H1 (cell line): Measurements from ENCODE around the gene PIAS3. TPM values are rescaled to one million over a fixed set of nuclear protein-coding genes. Genes with fewer than 3 reads are reported as not detected.
A peak's percentile ranks its signal among the peaks of the same experiment; 100 is the strongest.

Source experiments
- ATF3 ChIP-seq: IDR thresholded peaks from 2 replicates; pipeline ENCODE4 v1.6.1; 2011; ENCODE audit warnings: low read depth, mild to moderate bottlenecking, low read length; ENCODE audit not compliant: insufficient read depth
- CBX5 ChIP-seq: fragments of 300-800, 300-1000 bp; sonication (generic); IDR thresholded peaks from 2 replicates; pipeline ENCODE4 v1.7.1; 2016; ENCODE audit warnings: antibody characterized with exemption, low read length, low read depth
- CEBPB ChIP-seq: IDR thresholded peaks from 2 replicates; pipeline ENCODE4 v1.6.1; 2012; ENCODE audit warnings: low read depth, low read length
- CHD1 ChIP-seq: IDR thresholded peaks from 2 replicates; pipeline ENCODE4 v1.6.1; 2012; ENCODE audit warnings: low read depth, low read length, improper control_type of control experiment
- EP300 ChIP-seq, 2 experiments: IDR thresholded peaks; 1 replicate in 1 of 2; 2 replicates in 1 of 2; pipeline ENCODE4 v1.6.1; 2011 to 2012; ENCODE audit warnings: low read depth in 2 of 2, low read length in 2 of 2, mild to moderate bottlenecking in 2 of 2, borderline replicate concordance in 1 of 2, inconsistent platforms in 1 of 2, moderate library complexity in 1 of 2
- HDAC6 ChIP-seq: IDR thresholded peaks from one replicate; pipeline ENCODE4 v1.7.1; 2012; ENCODE audit warnings: low read depth, mild to moderate bottlenecking, inconsistent platforms, low read length, moderate library complexity
- JUN ChIP-seq: IDR thresholded peaks from 2 replicates; pipeline ENCODE4 v1.6.1; 2011; ENCODE audit warnings: low read depth, mild to moderate bottlenecking, improper control_type of control experiment, low read length
- KDM1A ChIP-seq: fragments of 200-600, 300-600 bp; sonication (generic); IDR thresholded peaks from 2 replicates; pipeline ENCODE4 v1.7.1; 2016; ENCODE audit warnings: mild to moderate bottlenecking, low read length, borderline replicate concordance
- KDM4A ChIP-seq: IDR thresholded peaks from one replicate; pipeline ENCODE4 v1.7.1; 2012; ENCODE audit warnings: low read depth, mild to moderate bottlenecking, moderate library complexity, low read length, inconsistent platforms; ENCODE audit not compliant: severe bottlenecking
- NANOG ChIP-seq: IDR thresholded peaks from 2 replicates; pipeline ENCODE4 v1.6.1; 2011; ENCODE audit warnings: low read length, low read depth, mild to moderate bottlenecking, inconsistent platforms; ENCODE audit not compliant: insufficient read depth, poor library complexity, severe bottlenecking
- NRF1 ChIP-seq: IDR thresholded peaks from 2 replicates; pipeline ENCODE4 v1.6.1; 2011; ENCODE audit warnings: mild to moderate bottlenecking, low read depth, low read length, improper control_type of control experiment
- RAD21 ChIP-seq, 2 experiments: IDR thresholded peaks in 1 of 2; conservative IDR thresholded peaks in 1 of 2; 2 replicates each; pipeline ENCODE4 v1.6.1; 2011; ENCODE audit warnings: low read depth in 2 of 2, low read length in 2 of 2, improper control_type of control experiment in 1 of 2, inconsistent platforms in 1 of 2, mild to moderate bottlenecking in 1 of 2, moderate library complexity in 1 of 2
- RBBP5 ChIP-seq: IDR thresholded peaks from 2 replicates; pipeline ENCODE4 v1.7.1; 2012; ENCODE audit warnings: low read depth, mild to moderate bottlenecking, inconsistent platforms, low read length, moderate library complexity, borderline replicate concordance
- RFX5 ChIP-seq: IDR thresholded peaks from 2 replicates; pipeline ENCODE4 v1.6.1; 2011; ENCODE audit warnings: low read depth, low read length, improper control_type of control experiment, borderline replicate concordance
- SRF ChIP-seq: IDR thresholded peaks from 2 replicates; pipeline ENCODE4 v1.6.1; 2011; ENCODE audit warnings: mild to moderate bottlenecking, low read depth, low read length, moderate library complexity
- TAF1 ChIP-seq: IDR thresholded peaks from 2 replicates; pipeline ENCODE4 v1.6.1; 2011; ENCODE audit warnings: mild to moderate bottlenecking, low read depth, low read length
- TBP ChIP-seq: IDR thresholded peaks from 2 replicates; pipeline ENCODE4 v1.6.1; 2011; ENCODE audit warnings: low read depth, low read length, improper control_type of control experiment
- TEAD4 ChIP-seq: IDR thresholded peaks from 2 replicates; pipeline ENCODE4 v1.6.1; 2012; ENCODE audit warnings: low read depth, low read length, inconsistent platforms, mixed read lengths
- ZNF274 ChIP-seq: IDR thresholded peaks from 2 replicates; pipeline ENCODE4 v1.7.0; 2012; ENCODE audit warnings: low read length, borderline replicate concordance; ENCODE audit errors: extremely low read depth
- polyA plus RNA-seq, 7 experiments: library from polyadenylated mRNA; depleted of rRNA in 3 of 7; stranded (reverse) in 5 of 7; unstranded in 2 of 7; fragments of >200 nt in 5 of 7; fragments of 200-250 nt in 2 of 7; gene quantifications; 1 replicate in 5 of 7; 2 replicates in 1 of 7; 4 replicates in 1 of 7; pipeline versions ENCODE4 v1.2.1 to v1.2.3, GENCODE V29; 2011 to 2013; ENCODE audit warnings: missing spikeins in 2 of 7, mixed read lengths in 2 of 7
- total RNA-seq: library from RNA; stranded (reverse); fragmentation: NEBNext Ultra II Directional; extraction: Animal tissue kit (Norgen Biotek cat#: 25700); gene quantifications from 2 replicates; pipeline ENCODE4 v1.2.1, GENCODE V29; 2021
- TF ChIP-seq, protein P1 (sequence below), 3 experiments: IDR thresholded peaks; 1 replicate in 2 of 3; 2 replicates in 1 of 3; pipeline versions ENCODE4 v1.5.1 to v1.6.1; 2011; ENCODE audit warnings: low read length in 3 of 3, mild to moderate bottlenecking in 3 of 3, inconsistent platforms in 2 of 3, low read depth in 1 of 3, moderate library complexity in 1 of 3; ENCODE audit not compliant: insufficient read depth in 1 of 3; ENCODE audit errors: control extremely low read depth in 1 of 3
- TF ChIP-seq, protein P2 (sequence below): IDR thresholded peaks from 2 replicates; pipeline ENCODE4 v1.6.1; 2012; ENCODE audit warnings: inconsistent platforms

Gene PIAS3
- total and polyA plus RNA-seq, 2 of the 8 experiments (the other 6 are each of a cell fraction or from before 2014, with no cell fraction given) = 36.7 to 49.9 TPM

DNA sequence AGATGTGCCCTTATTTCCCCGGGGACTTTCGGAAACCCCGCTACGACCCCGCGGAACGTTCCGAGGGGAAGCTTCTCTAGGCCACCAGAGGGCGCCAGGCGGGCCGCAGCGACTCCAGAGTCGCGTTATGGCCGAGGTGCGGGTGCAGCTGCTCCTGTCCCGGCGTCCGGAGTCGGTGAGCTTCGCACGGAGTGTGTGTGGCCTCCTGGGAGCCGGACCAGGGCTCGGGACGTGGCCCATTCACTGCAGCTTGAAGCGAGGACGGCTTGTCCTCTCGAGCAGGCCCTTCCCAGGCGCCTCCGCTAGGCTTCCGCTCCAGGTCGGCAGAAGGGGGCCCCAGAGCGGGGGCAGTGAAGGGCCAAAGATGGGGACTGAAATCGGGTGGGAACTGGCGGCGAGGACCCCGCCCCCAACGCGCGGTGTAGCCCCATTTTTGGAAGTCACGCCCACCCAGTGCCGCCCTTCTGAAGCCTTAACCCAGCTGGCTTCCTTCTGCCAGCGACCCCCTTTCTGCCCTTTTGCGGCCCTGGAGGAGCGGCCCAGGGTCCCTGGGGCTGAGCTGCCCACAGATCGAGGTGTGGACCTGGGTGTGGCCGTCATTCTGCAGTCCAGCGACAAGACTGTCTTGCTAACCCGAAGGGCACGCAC, 13.2 kb downstream of the PIAS3 start, which contains the start of gene NUDT17 (continued):
- TF ChIP-seq, protein P1, sequence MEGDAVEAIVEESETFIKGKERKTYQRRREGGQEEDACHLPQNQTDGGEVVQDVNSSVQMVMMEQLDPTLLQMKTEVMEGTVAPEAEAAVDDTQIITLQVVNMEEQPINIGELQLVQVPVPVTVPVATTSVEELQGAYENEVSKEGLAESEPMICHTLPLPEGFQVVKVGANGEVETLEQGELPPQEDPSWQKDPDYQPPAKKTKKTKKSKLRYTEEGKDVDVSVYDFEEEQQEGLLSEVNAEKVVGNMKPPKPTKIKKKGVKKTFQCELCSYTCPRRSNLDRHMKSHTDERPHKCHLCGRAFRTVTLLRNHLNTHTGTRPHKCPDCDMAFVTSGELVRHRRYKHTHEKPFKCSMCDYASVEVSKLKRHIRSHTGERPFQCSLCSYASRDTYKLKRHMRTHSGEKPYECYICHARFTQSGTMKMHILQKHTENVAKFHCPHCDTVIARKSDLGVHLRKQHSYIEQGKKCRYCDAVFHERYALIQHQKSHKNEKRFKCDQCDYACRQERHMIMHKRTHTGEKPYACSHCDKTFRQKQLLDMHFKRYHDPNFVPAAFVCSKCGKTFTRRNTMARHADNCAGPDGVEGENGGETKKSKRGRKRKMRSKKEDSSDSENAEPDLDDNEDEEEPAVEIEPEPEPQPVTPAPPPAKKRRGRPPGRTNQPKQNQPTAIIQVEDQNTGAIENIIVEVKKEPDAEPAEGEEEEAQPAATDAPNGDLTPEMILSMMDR (IDR thresholded peaks at IDR 0.05; ENCODE audit: control extremely low read depth in 1 of 3, insufficient read depth in 1 of 3, low read depth in 1 of 3, low read length in 3 of 3) = peak; percentile 85 to 93 (median 88)
- TF ChIP-seq RBBP5 (no peak), NANOG (no peak), TAF1 (peak; percentile 73; the same call in 1 of the 2 replicates), SRF (no peak), EP300 (IDR thresholded peaks at IDR 0.05; ENCODE audit: borderline replicate concordance in 1 of 2, low read depth in 2 of 2, low read length in 2 of 2) (no peak), JUN (no peak), CEBPB (no peak), KDM1A (no peak), RFX5 (no peak), HDAC6 (no peak), KDM4A (peak; percentile 54), RAD21 (IDR thresholded peaks at IDR 0.05 in 1 of 2, conservative IDR thresholded peaks at IDR 0.05 in 1 of 2; ENCODE audit: low read depth in 2 of 2, low read length in 2 of 2) (peak; percentile 40 to 59; a peak in 3 of 4 replicates), TEAD4 (no peak), ZNF274 (no peak), TBP (peak; percentile 72), NRF1 (no peak), ATF3 (no peak), CBX5 (no peak), CHD1 (no peak)
- TF ChIP-seq, protein P2, sequence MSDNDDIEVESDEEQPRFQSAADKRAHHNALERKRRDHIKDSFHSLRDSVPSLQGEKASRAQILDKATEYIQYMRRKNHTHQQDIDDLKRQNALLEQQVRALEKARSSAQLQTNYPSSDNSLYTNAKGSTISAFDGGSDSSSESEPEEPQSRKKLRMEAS = peak; percentile 59
